Measurements from ENCODE around the gene PAM.

The PAM gene

DNA sequence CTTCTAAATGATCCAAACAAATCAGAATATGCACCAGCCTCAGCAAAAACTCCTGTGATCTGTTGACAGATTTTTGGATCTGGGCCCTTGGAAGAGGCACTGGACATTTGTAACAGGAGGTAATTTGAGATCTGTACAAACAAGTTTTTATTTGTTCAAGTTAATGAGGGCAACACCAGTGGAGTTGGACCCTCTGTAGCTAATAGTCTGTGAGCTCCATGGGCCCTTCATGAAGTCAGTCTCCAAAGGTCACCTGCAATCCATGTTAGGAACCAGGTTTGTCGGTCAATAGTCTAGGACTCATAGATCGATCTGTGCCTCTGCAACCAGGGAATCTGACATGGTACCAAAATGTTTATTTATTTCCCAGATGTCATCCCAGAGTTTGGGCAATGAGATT, 40.9 kb downstream of the PAM start:
- H3K4me3 ChIP-seq (ENCODE audit: low read depth, low read length), result no peak overlapping the region
- H3K79me2 ChIP-seq (ENCODE audit: control insufficient read depth, insufficient read depth, low read length, unreplicated experiment), result peaks cover 41% of the 10 kb centered on the region
- H2AFZ ChIP-seq (ENCODE audit: low read length, unreplicated experiment), result no peak overlapping the region
- H3K36me3 ChIP-seq (ENCODE audit: insufficient read depth, low read length), result no peaks in the 10 kb centered on the region
- no peaks in the 10 kb centered on the region for H3K27me3 ChIP-seq (ENCODE audit: insufficient read depth, low read length)
- H3K4me1 ChIP-seq (ENCODE audit: control insufficient read depth, insufficient read depth, low read length, unreplicated experiment), result no peaks in the 10 kb centered on the region
- no peak overlapping the region for H3K27ac ChIP-seq (ENCODE audit: low read depth, low read length)

DNA sequence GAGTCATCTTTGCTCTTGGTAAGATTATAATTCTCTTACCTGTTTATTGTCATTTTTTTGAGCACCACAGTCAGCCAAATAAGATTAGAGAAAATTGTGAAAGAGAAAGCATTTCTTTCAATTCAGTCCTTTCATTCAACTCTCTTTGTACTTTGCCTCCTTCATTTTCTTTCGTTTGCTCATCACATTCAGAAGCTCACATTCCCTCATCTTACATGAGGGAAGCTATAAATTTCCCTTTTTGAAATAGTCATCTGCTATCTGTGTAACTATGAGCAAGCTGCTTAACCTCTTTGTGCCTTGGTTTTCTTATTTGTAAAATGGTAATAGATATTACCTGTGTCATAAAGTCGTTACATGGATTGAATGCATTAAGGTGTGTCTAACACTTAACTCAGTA, 41.4 kb downstream of the PAM start:
- H3K4me1 ChIP-seq (ENCODE audit: control insufficient read depth, insufficient read depth, low read length, unreplicated experiment), result no peaks in the 10 kb centered on the region
- no peak overlapping the region for H3K4me3 ChIP-seq (ENCODE audit: low read depth, low read length)
- no peaks in the 10 kb centered on the region for H3K36me3 ChIP-seq (ENCODE audit: insufficient read depth, low read length)
- H3K27me3 ChIP-seq (ENCODE audit: insufficient read depth, low read length), result no peaks in the 10 kb centered on the region
- no peak overlapping the region for H2AFZ ChIP-seq (ENCODE audit: low read length, unreplicated experiment)
- peaks cover 41% of the 10 kb centered on the region for H3K79me2 ChIP-seq (ENCODE audit: control insufficient read depth, insufficient read depth, low read length, unreplicated experiment)
- H3K27ac ChIP-seq (ENCODE audit: low read depth, low read length), result no peak overlapping the region

GRCh38 chr5:102797322-102797884, 42.3 kb downstream of the PAM start:
- Histone ChIP-seq H2AFZ (ENCODE audit: low read length, unreplicated experiment) (no peak overlapping the region), H3K27ac (ENCODE audit: low read depth, low read length) (no peak overlapping the region), H3K27me3 (ENCODE audit: insufficient read depth, low read length) (no peaks in the 10 kb centered on the region), H3K79me2 (ENCODE audit: control insufficient read depth, insufficient read depth, low read length, unreplicated experiment) (peaks cover 39% of the 10 kb centered on the region), H3K4me3 (ENCODE audit: low read depth, low read length) (no peak overlapping the region), H3K36me3 (ENCODE audit: insufficient read depth, low read length) (no peaks in the 10 kb centered on the region), H3K4me1 (ENCODE audit: control insufficient read depth, insufficient read depth, low read length, unreplicated experiment) (no peaks in the 10 kb centered on the region)

- Histone ChIP-seq H3K4me1 (ENCODE audit: control insufficient read depth, insufficient read depth, low read length, unreplicated experiment) (no peaks in the 10 kb centered on the region), H2AFZ (ENCODE audit: low read length, unreplicated experiment) (no peak overlapping the region), H3K27ac (ENCODE audit: low read depth, low read length) (no peak overlapping the region), H3K27me3 (ENCODE audit: insufficient read depth, low read length) (no peaks in the 10 kb centered on the region), H3K36me3 (ENCODE audit: insufficient read depth, low read length) (no peaks in the 10 kb centered on the region), H3K4me3 (ENCODE audit: low read depth, low read length) (no peak overlapping the region), H3K79me2 (ENCODE audit: control insufficient read depth, insufficient read depth, low read length, unreplicated experiment) (peaks cover 31% of the 10 kb centered on the region)
These were observed 43.1 kb downstream of the PAM start for GRCh38 chr5:102798104-102798785.

DNA sequence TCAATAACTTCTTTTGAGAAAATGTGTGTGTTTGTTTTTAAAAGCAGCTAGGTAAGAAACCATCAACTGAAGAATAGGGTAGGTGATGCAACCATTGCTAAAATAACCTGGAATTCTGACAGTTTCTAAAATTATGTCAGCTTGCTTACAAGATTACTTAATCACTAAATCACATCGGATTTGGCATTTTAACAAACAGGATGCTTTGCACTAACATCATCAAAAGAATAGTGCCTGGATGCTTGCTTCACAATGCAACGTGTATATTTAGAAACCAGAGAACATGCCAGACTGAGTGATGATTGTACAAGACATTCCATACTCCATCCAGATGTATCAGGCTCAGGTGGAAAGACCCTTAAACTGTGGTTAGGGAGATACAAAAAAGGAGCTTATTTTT, 43.9 kb downstream of the PAM start:
- no peaks in the 10 kb centered on the region for H3K27me3 ChIP-seq (ENCODE audit: insufficient read depth, low read length)
- no peak overlapping the region for H3K4me3 ChIP-seq (ENCODE audit: low read depth, low read length)
- no peak overlapping the region for H3K27ac ChIP-seq (ENCODE audit: low read depth, low read length)
- no peak overlapping the region for H2AFZ ChIP-seq (ENCODE audit: low read length, unreplicated experiment)
- peaks cover 27% of the 10 kb centered on the region for H3K79me2 ChIP-seq (ENCODE audit: control insufficient read depth, insufficient read depth, low read length, unreplicated experiment)
- no peaks in the 10 kb centered on the region for H3K36me3 ChIP-seq (ENCODE audit: insufficient read depth, low read length)
- no peaks in the 10 kb centered on the region for H3K4me1 ChIP-seq (ENCODE audit: control insufficient read depth, insufficient read depth, low read length, unreplicated experiment)

- Histone ChIP-seq H3K27ac (ENCODE audit: low read depth, low read length) (no peak overlapping the region), H2AFZ (ENCODE audit: low read length, unreplicated experiment) (no peak overlapping the region), H3K79me2 (ENCODE audit: control insufficient read depth, insufficient read depth, low read length, unreplicated experiment) (peaks cover 22% of the 10 kb centered on the region), H3K27me3 (ENCODE audit: insufficient read depth, low read length) (no peaks in the 10 kb centered on the region), H3K4me3 (ENCODE audit: low read depth, low read length) (no peak overlapping the region), H3K4me1 (ENCODE audit: control insufficient read depth, insufficient read depth, low read length, unreplicated experiment) (no peaks in the 10 kb centered on the region), H3K36me3 (ENCODE audit: insufficient read depth, low read length) (no peaks in the 10 kb centered on the region)
These were observed 45.3 kb downstream of the PAM start for GRCh38 chr5:102800427-102800826.

DNA sequence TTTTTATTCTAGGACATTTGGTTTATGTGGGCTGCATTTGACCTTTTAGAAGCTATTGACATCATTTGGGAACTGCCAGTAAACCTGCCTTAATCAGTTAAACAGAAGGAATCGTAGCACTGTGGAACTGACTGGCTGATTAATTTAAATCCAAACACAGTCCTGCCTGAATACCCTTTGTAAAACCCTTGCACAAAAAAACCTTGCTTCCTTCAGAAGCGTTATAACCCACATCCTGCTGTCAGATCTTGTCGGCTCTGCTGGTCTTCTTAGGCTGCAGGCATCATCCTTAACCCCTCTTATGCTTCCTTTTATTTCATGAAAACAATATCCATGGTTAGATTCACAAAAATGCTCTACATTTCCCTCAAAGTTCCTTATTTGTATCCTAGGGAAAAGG, 46.3 kb downstream of the PAM start:
- H2AFZ ChIP-seq (ENCODE audit: low read length, unreplicated experiment), result no peak overlapping the region
- no peaks in the 10 kb centered on the region for H3K27me3 ChIP-seq (ENCODE audit: insufficient read depth, low read length)
- no peak overlapping the region for H3K27ac ChIP-seq (ENCODE audit: low read depth, low read length)
- H3K36me3 ChIP-seq (ENCODE audit: insufficient read depth, low read length), result no peaks in the 10 kb centered on the region
- no peaks in the 10 kb centered on the region for H3K4me1 ChIP-seq (ENCODE audit: control insufficient read depth, insufficient read depth, low read length, unreplicated experiment)
- no peak overlapping the region for H3K4me3 ChIP-seq (ENCODE audit: low read depth, low read length)
- peaks cover 16% of the 10 kb centered on the region for H3K79me2 ChIP-seq (ENCODE audit: control insufficient read depth, insufficient read depth, low read length, unreplicated experiment)

- no peaks in the 10 kb centered on the region for H3K36me3 ChIP-seq (ENCODE audit: insufficient read depth, low read length)
- H3K4me3 ChIP-seq (ENCODE audit: low read depth, low read length), result no peak overlapping the region
- H3K27me3 ChIP-seq (ENCODE audit: insufficient read depth, low read length), result no peaks in the 10 kb centered on the region
- H3K79me2 ChIP-seq (ENCODE audit: control insufficient read depth, insufficient read depth, low read length, unreplicated experiment), result peaks cover 6% of the 10 kb centered on the region
- H3K4me1 ChIP-seq (ENCODE audit: control insufficient read depth, insufficient read depth, low read length, unreplicated experiment), result peaks cover 7% of the 10 kb centered on the region
- no peak overlapping the region for H2AFZ ChIP-seq (ENCODE audit: low read length, unreplicated experiment)
- no peak overlapping the region for H3K27ac ChIP-seq (ENCODE audit: low read depth, low read length)
These were observed 47.8 kb downstream of the PAM start for GRCh38 chr5:102802708-102803458.

- peak overlapping the region; percentile 12; the same call in 1 of the 2 replicates for H3K27ac ChIP-seq (ENCODE audit: low read depth, low read length)
These were observed 52.9 kb downstream of the PAM start for GRCh38 chr5:102807878-102808502.

GRCh38 chr5:102809033-102809432, 53.9 kb downstream of the PAM start:
- H3K27ac ChIP-seq (ENCODE audit: low read depth, low read length), result peak overlapping the region; percentile 12; the same call in 1 of the 2 replicates
- H3K79me2 ChIP-seq (ENCODE audit: control insufficient read depth, insufficient read depth, low read length, unreplicated experiment), result peaks cover 7% of the 10 kb centered on the region
- no peaks in the 10 kb centered on the region for H3K36me3 ChIP-seq (ENCODE audit: insufficient read depth, low read length)
- H3K27me3 ChIP-seq (ENCODE audit: insufficient read depth, low read length), result no peaks in the 10 kb centered on the region
- no peak overlapping the region for H2AFZ ChIP-seq (ENCODE audit: low read length, unreplicated experiment)
- no peak overlapping the region for H3K4me3 ChIP-seq (ENCODE audit: low read depth, low read length)
- peaks cover 26% of the 10 kb centered on the region for H3K4me1 ChIP-seq (ENCODE audit: control insufficient read depth, insufficient read depth, low read length, unreplicated experiment)

More at GRCh38 chr5:102807878-102808502, 52.9 kb downstream of the PAM start:
- Histone ChIP-seq H3K4me3 (ENCODE audit: low read depth, low read length) (no peak overlapping the region), H2AFZ (ENCODE audit: low read length, unreplicated experiment) (no peak overlapping the region), H3K36me3 (ENCODE audit: insufficient read depth, low read length) (no peaks in the 10 kb centered on the region), H3K27me3 (ENCODE audit: insufficient read depth, low read length) (no peaks in the 10 kb centered on the region), H3K4me1 (ENCODE audit: control insufficient read depth, insufficient read depth, low read length, unreplicated experiment) (peaks cover 26% of the 10 kb centered on the region), H3K79me2 (ENCODE audit: control insufficient read depth, insufficient read depth, low read length, unreplicated experiment) (peaks cover 2% of the 10 kb centered on the region)
